HG03139 (cell line): Measurements from ENCODE around the gene DIS3L2.

Source experiments
- ATAC-seq: cut with Tn5 transposase; IDR thresholded peaks from one replicate; pipeline ENCODE4 v1.9.1; 2021; ENCODE audit not compliant: unreplicated experiment

The DIS3L2 gene

GRCh38 chr2:232049350-232049749 is 87.8 kb downstream of the DIS3L2 start:
- no peak for ATAC-seq

GRCh38 chr2:232052591-232052990 is 91.1 kb downstream of the DIS3L2 start:
- ATAC-seq, result no peak

- no peak for ATAC-seq
Observed at GRCh38 chr2:232053777-232054176, 92.3 kb downstream of the DIS3L2 start.

- no peak for ATAC-seq
Observed at GRCh38 chr2:232058063-232058877, 96.8 kb downstream of the DIS3L2 start.

GRCh38 chr2:232058931-232059330 is 97.4 kb downstream of the DIS3L2 start:
- ATAC-seq, result no peak

- ATAC-seq, result no peak
Observed at GRCh38 chr2:232061265-232061664, 99.8 kb downstream of the DIS3L2 start.

DNA sequence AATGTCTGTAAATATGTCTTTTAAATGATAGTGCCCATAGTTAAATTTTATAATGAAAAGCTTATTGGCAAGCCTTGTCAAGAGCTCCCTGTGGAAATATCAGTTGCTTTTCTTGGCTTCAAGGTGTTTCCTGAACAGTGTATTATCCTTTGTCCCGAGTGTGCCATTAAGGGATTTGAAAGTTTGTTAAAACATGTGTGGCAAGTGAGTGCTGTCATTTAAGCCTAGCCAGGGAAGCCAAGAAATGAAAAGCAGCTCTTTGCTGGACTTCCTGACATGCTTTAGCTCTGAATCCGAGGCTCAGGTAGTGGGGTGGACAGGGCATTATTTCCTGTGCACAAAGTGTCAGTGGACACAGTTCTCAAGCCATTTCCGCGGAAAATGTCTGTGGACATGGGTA is 111.5 kb downstream of the DIS3L2 start:
- no peak for ATAC-seq

GRCh38 chr2:232073699-232074098 is 112.2 kb downstream of the DIS3L2 start:
- ATAC-seq, result no peak

- no peak for ATAC-seq
Observed at GRCh38 chr2:232075080-232075479, 113.6 kb downstream of the DIS3L2 start.

GRCh38 chr2:232075859-232076258 is 114.3 kb downstream of the DIS3L2 start:
- no peak for ATAC-seq

- ATAC-seq, result no peak
Observed at GRCh38 chr2:232076272-232076671, 114.8 kb downstream of the DIS3L2 start.

DNA sequence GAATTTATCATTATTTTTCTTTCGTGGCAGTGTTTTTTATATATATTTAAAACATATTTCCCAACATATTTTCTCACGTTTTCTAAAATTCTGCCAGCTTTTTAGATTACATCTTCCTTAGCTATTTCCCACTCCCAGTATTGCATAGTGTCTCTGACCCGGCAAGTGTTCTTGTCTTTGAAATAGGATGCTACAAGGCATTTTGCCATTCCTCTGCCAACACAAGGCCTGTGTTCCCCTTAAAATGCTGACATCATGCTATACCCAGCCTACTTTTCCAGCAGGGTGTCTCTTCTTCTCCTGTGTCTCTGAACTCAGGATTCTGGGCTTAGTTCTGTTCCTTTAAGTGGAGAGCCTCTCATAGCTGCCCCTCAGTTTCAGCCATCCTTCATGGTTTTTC is 115.2 kb downstream of the DIS3L2 start:
- no peak for ATAC-seq

GRCh38 chr2:232085164-232085563 is 123.7 kb downstream of the DIS3L2 start:
- no peak for ATAC-seq

GRCh38 chr2:232085826-232086425 is 124.4 kb downstream of the DIS3L2 start:
- no peak for ATAC-seq

DNA sequence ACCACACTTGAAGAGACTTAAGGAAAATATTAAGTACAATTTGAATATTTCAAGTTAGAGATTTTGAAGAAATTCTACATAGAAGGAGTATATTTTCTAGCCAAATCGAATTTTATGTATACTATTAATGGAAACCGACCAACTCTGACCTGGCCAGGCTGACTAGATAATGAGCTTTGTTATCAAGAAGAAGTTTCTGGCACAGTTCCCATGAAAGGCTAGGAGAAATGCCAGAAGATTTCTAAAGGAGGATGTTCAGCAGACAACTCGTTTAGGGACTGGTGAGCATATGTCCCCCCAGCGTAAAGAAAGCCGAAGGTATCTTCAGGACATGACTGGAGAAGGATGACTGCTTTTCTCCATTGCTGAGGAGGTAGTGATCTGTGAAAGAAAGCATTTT is 127.3 kb downstream of the DIS3L2 start:
- ATAC-seq, result no peak

- ATAC-seq, result no peak
Observed at GRCh38 chr2:232094201-232094600, 132.7 kb downstream of the DIS3L2 start.

DNA sequence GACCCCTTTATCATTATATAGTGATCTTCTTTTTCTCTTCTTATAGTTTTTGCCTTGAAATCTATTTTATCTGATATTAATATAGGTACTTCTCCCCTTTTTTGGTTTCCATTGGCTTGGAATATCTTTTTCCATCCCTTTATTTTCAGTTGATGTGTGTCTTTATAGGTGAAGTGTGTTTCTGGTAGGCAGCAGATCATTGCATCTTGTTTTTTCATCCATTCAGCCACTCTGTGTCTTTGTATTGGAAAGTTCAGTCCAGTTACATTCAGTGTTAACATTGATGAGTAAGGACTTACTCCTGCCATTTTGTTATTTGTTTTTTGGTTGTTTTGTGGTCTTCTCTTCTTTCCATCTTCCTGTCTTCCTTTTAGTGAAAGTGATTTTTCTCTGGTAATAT is 133.4 kb downstream of the DIS3L2 start:
- no peak for ATAC-seq

GRCh38 chr2:232097260-232097659 is 135.7 kb downstream of the DIS3L2 start:
- no peak for ATAC-seq

DNA sequence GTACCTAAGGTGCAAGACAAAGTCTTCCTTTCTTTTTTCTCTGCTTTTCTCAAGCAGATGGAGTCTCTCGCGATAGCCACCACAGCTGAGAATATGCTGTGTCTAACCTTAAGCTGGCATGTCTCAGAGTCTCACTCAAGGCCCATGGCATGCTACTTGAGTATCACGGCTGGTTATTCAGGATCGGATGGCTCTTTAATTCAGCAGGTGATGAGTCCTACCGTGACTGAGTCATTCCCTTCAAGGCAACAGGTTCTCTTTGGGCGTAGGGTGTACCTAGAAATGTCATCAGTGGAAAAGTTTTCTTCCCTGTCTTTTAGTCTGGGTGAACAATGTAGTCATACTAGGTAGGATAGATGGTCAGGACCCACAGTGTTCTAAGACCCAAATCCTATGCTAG is 136.2 kb downstream of the DIS3L2 start:
- ATAC-seq, result no peak

GRCh38 chr2:232102380-232102779 is 140.9 kb downstream of the DIS3L2 start:
- ATAC-seq, result no peak

- ATAC-seq, result no peak
Observed at GRCh38 chr2:232103140-232103737, 141.7 kb downstream of the DIS3L2 start.

- no peak for ATAC-seq
Observed at GRCh38 chr2:232104076-232104646, 142.6 kb downstream of the DIS3L2 start.
